HCT116 (cell line): ENCODE data around the gene KRT86. TPM values are rescaled to one million over a fixed set of nuclear protein-coding genes. Genes with fewer than 3 reads are reported as not detected.

ENCODE experiments used
- ATAC-seq: fragments of 200-7000 bp; cut with Tn5 transposase; 2 replicates; pipeline ENCODE4 v1.9.1; 2020; ENCODE audit warnings: mild to moderate bottlenecking, moderate library complexity
- BruUV-seq: library from RNA; stranded (reverse); fragments of 400-500 nt; replicated peaks from 2 replicates; lab custom pipeline; 2021; lab: Mats Ljungman, UMichigan
- CTCF ChIA-PET: fragments of 300-600 bp; sonication (Branson Sonifier 250); formaldehyde crosslinking; loops from one replicate; lab custom pipeline; 2021; ENCODE audit warnings: antibody characterized with exemption; lab: Charles Lee
- POLR2A ChIA-PET: fragments of 300-600, 350-600 bp; sonication (Branson Sonifier 250); formaldehyde crosslinking; loops from one replicate; lab custom pipeline; 2021; ENCODE audit warnings: antibody characterized with exemption; lab: Charles Lee
- RAD21 ChIA-PET, 2 experiments: fragments of 300-600 bp; sonication (Branson Sonifier 250); formaldehyde crosslinking; loops; one replicate each; lab custom pipeline; 2023; ENCODE audit warnings: low total read pairs in 2 of 2; ENCODE audit not compliant: uncharacterized antibody in 2 of 2, unreplicated experiment in 2 of 2, low non-redundant PET in 1 of 2; lab: Charles Lee
- DNase-seq: peaks from one replicate; pipeline ENCODE4 v3.0.0-alpha.2; 2010; ENCODE audit warnings: low read depth, low spot score
- H2AFZ ChIP-seq: fragments of 200-600 bp; shearing (Covaris generic), sonication (generic); 2 replicates; pipeline ENCODE4 v1.6.1; 2017; ENCODE audit warnings: low read depth, mixed run types, mixed read lengths, antibody characterized with exemption, low read length; ENCODE audit not compliant: poor library complexity, severe bottlenecking
- H3K27ac ChIP-seq: 2 replicates; pipeline ENCODE4 v1.5.1; 2012; ENCODE audit warnings: low read depth, low read length
- H3K27me3 ChIP-seq: fragments of 200-600 bp; sonication (generic); 2 replicates; pipeline ENCODE4 v1.6.1; 2016; ENCODE audit warnings: mixed run types, low read length, mixed read lengths; ENCODE audit not compliant: insufficient read depth
- H3K36me3 ChIP-seq, 2 experiments: fragments of 200-500 bp in 1 of 2; fragments of 200-600 bp in 1 of 2; sonication (Bioruptor generic) in 1 of 2; sonication (generic) in 1 of 2; 2 replicates each; pipeline versions ENCODE4 v1.5.1 to v1.6.1; 2014 to 2016; ENCODE audit warnings: low read length in 2 of 2, inconsistent platforms in 1 of 2, mixed read lengths in 1 of 2, mixed run types in 1 of 2; ENCODE audit not compliant: insufficient read depth in 2 of 2, control insufficient read depth in 1 of 2
- H3K4me1 ChIP-seq, 2 experiments: fragments of 200-600 bp in 1 of 2; sonication (generic) in 1 of 2; 2 replicates each; pipeline versions ENCODE4 v1.5.1 to v1.6.1; 2012 to 2017; ENCODE audit warnings: low read length in 2 of 2, inconsistent platforms in 1 of 2, mild to moderate bottlenecking in 1 of 2, mixed read lengths in 1 of 2, mixed run types in 1 of 2, moderate library complexity in 1 of 2; ENCODE audit not compliant: insufficient read depth in 2 of 2, control insufficient read depth in 1 of 2
- H3K4me2 ChIP-seq: fragments of 200-600 bp; sonication (generic); 2 replicates; pipeline ENCODE4 v1.6.1; 2017; ENCODE audit warnings: mixed run types, low read length, mixed read lengths
- H3K4me3 ChIP-seq, 2 experiments: fragments of 200-600 bp in 1 of 2; sonication (generic) in 1 of 2; replicated peaks in 1 of 2; 2 replicates each; pipeline ENCODE4 v1.5.1; 2011 to 2016; ENCODE audit warnings: low read length in 2 of 2, control low read depth in 1 of 2, low read depth in 1 of 2, mild to moderate bottlenecking in 1 of 2, mixed read lengths in 1 of 2, mixed run types in 1 of 2
- H3K79me2 ChIP-seq: fragments of 200-600 bp; sonication (generic); 2 replicates; pipeline ENCODE4 v1.6.1; 2017; ENCODE audit warnings: mild to moderate bottlenecking, mixed run types, low read length, moderate library complexity, mixed read lengths; ENCODE audit not compliant: insufficient read depth
- H3K9ac ChIP-seq: fragments of 200-600 bp; sonication (generic); 2 replicates; pipeline ENCODE4 v1.6.1; 2016; ENCODE audit warnings: low read length, mixed read lengths
- H3K9me2 ChIP-seq: fragments of 200-600 bp; sonication (generic), shearing (Covaris generic); 2 replicates; pipeline ENCODE4 v1.6.1; 2017; ENCODE audit warnings: mixed run types, mild to moderate bottlenecking, moderate library complexity; ENCODE audit not compliant: insufficient read depth
- H3K9me3 ChIP-seq, 2 experiments: fragments of 200-500 bp in 1 of 2; fragments of 200-600 bp in 1 of 2; sonication (Bioruptor generic) in 1 of 2; sonication (generic) in 1 of 2; 2 replicates each; pipeline ENCODE4 v1.6.1; 2014 to 2017; ENCODE audit warnings: low read length in 2 of 2, mixed read lengths in 2 of 2, inconsistent platforms in 1 of 2, low read depth in 1 of 2, mild to moderate bottlenecking in 1 of 2, mixed run types in 1 of 2, moderate library complexity in 1 of 2; ENCODE audit not compliant: control insufficient read depth in 1 of 2, insufficient read depth in 1 of 2
- H4K20me1 ChIP-seq: fragments of 200-600 bp; sonication (generic), shearing (Covaris generic); 2 replicates; pipeline ENCODE4 v1.6.1; 2017; ENCODE audit warnings: mixed run types, mild to moderate bottlenecking, moderate library complexity; ENCODE audit not compliant: insufficient read depth
- CBX3 ChIP-seq: IDR thresholded peaks from 2 replicates; pipeline ENCODE4 v1.6.1; 2012; ENCODE audit warnings: low read depth
- POLR2A ChIP-seq: IDR thresholded peaks from 2 replicates; pipeline ENCODE4 v1.7.0; 2011; ENCODE audit warnings: borderline replicate concordance; ENCODE audit not compliant: insufficient read depth, insufficient read length; ENCODE audit errors: extremely low read depth
- POLR2AphosphoS5 ChIP-seq: IDR thresholded peaks from 2 replicates; pipeline ENCODE4 v1.6.1; 2011; ENCODE audit warnings: mild to moderate bottlenecking, low read depth, low read length, moderate library complexity
- ZNF274 ChIP-seq: fragments of 200-500 bp; sonication (Bioruptor generic); IDR thresholded peaks from 2 replicates; pipeline ENCODE4 v1.6.1; 2014; ENCODE audit warnings: mild to moderate bottlenecking, low read depth, low read length, inconsistent platforms
- intact Hi-C: fragments of 100-400 bp; cut with micrococcal nuclease; formaldehyde crosslinking; loops from 2 replicates; pipeline ENCODE4 v1.10.0; 2022
- total RNA-seq: library from RNA; stranded (reverse); gene quantifications from one replicate; pipeline ENCODE4 v1.2.1, GENCODE V29; 2021; ENCODE audit not compliant: unreplicated experiment
- TF ChIP-seq, protein P1 (sequence below): IDR thresholded peaks from 2 replicates; pipeline ENCODE4 v1.6.1; 2012

The KRT86 gene
- total RNA-seq, 1 experiment from 2014 or later, result 1.5 TPM

GRCh38 chr12:52263761-52264434, 10.5 kb upstream of the KRT86 start:
- intact Hi-C loops, result no loop called here
- RAD21 ChIA-PET, result no interaction called here
- Histone ChIP-seq H3K4me2 (no peak overlapping the region), H3K27ac (no peak overlapping the region), H3K79me2 (no peaks in the 10 kb centered on the region), H3K36me3 (no peaks in the 10 kb centered on the region), H3K9me2 (no peaks in the 10 kb centered on the region), H4K20me1 (no peaks in the 10 kb centered on the region), H3K4me3 (no peak overlapping the region)
- POLR2A ChIA-PET, result interaction anchor here (1.1 to 1.2 kb wide), 2 partner anchors 11 to 14 kb away, joined by 3 read pairs; no protein-coding TSS in a partner anchor
- BruUV-seq, result no TSS peak
- CTCF ChIA-PET, result interaction anchor here (1.3 to 1.4 kb wide), 2 partner anchors 12 to 15 kb away, joined by 3 to 6 read pairs; no protein-coding TSS in a partner anchor
- no peak for ATAC-seq
- TF ChIP-seq POLR2AphosphoS5, result no peak
- TF ChIP-seq, protein P1, sequence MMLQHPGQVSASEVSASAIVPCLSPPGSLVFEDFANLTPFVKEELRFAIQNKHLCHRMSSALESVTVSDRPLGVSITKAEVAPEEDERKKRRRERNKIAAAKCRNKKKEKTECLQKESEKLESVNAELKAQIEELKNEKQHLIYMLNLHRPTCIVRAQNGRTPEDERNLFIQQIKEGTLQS, result no peak
- no peak for TF ChIP-seq POLR2A
- TF ChIP-seq, all 23 proteins: peak for 0
- H3K9ac ChIP-seq, result no peak overlapping the region
- H3K4me1 ChIP-seq, result peaks cover 17 to 25% of the 10 kb centered on the region in 2 experiments
- no peaks in the 10 kb centered on the region for H3K9me3 ChIP-seq
- DNase-seq, result no peak
- no peak overlapping the region for H2AFZ ChIP-seq
- H3K27me3 ChIP-seq, result no peaks in the 10 kb centered on the region

DNA sequence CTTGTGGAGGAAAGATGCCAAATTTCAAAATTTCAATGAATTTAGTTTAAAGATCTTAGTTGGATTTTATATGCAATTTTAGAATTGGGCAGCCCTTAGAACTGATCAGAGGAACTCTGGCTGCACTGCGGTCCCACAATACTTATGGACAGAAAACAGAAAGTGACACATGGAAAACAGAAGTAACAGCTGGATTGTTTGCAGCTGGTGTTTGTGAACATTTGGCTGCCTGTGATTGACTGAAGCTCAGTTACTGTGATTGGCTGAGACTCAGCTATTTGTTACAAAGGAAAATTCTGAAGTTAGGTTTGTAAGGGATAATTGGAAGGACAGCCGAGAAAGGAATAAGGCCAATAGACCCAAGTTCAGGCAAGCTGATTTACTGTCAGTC, 10.0 kb upstream of the KRT86 start:
- Histone ChIP-seq H3K79me2 (no peaks in the 10 kb centered on the region), H3K36me3 (no peaks in the 10 kb centered on the region), H3K9me2 (no peaks in the 10 kb centered on the region), H3K27me3 (no peaks in the 10 kb centered on the region), H2AFZ (no peak overlapping the region), H3K9me3 (no peaks in the 10 kb centered on the region), H3K9ac (no peak overlapping the region), H3K4me3 (no peak overlapping the region), H3K4me1 (peaks cover 17 to 22% of the 10 kb centered on the region in 2 experiments), H3K27ac (no peak overlapping the region), H4K20me1 (no peaks in the 10 kb centered on the region), H3K4me2 (no peak overlapping the region)
- BruUV-seq, result no TSS peak
- ATAC-seq, result no peak
- ChIA-PET RAD21 (no interaction called here), CTCF (interaction anchor here (1.4 kb wide), 1 partner anchor 15 kb away, joined by 6 read pairs; no protein-coding TSS in a partner anchor), POLR2A (interaction anchor here (1.1 to 1.2 kb wide), 2 partner anchors 11 to 13 kb away, joined by 3 read pairs; no protein-coding TSS in a partner anchor)
- no peak for DNase-seq
- intact Hi-C loops, result no loop called here
- TF ChIP-seq CBX3 (no peak), ZNF274 (no peak)
- TF ChIP-seq, all 23 proteins: peak for 0
